Activated CD4-positive, alpha-beta T cell treated with anti-CD3 and anti-CD28 coated beads, Interleukin-10, Interleukin-2, amounts not matched to agents 100 ng/mL and 50 ng/mL, durations not matched to agents 16 hours and 8 hours (primary cell): ENCODE results near the gene GSE1.

ENCODE experiments used
- DNase-seq: peaks from one replicate; pipeline ENCODE4 v3.0.0-alpha.2; 2020

GSE1 gene

DNA sequence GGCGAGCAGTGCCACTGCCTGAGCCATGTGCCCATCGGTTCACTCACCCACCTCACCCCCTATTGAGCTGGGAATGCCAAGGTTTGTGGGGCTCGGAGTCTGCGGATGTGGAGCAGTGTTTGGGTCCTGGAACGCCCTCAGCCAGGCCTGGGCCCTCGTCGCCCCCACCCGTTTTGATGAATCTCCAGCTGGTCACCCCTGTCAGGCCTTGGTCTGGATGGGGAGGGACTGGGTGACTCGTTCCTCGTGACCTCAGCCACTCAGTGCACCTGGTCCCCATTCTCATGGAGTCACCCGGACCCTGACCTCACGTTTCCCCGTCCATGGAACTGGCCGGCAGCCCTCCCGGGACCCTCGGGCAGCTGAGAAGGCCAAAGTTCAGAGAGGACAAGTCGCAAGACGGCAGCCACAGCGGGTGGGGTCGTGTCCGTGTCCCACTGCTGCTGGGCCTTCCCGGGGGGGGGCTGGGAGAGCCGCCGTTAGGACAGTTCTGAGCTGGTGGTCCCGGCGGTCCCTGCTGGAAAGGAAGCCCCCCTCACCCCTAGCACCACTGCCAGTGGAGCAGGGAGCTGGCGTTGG lies 23.2 kb downstream of the GSE1 start:
- DNase-seq: no peak

DNA sequence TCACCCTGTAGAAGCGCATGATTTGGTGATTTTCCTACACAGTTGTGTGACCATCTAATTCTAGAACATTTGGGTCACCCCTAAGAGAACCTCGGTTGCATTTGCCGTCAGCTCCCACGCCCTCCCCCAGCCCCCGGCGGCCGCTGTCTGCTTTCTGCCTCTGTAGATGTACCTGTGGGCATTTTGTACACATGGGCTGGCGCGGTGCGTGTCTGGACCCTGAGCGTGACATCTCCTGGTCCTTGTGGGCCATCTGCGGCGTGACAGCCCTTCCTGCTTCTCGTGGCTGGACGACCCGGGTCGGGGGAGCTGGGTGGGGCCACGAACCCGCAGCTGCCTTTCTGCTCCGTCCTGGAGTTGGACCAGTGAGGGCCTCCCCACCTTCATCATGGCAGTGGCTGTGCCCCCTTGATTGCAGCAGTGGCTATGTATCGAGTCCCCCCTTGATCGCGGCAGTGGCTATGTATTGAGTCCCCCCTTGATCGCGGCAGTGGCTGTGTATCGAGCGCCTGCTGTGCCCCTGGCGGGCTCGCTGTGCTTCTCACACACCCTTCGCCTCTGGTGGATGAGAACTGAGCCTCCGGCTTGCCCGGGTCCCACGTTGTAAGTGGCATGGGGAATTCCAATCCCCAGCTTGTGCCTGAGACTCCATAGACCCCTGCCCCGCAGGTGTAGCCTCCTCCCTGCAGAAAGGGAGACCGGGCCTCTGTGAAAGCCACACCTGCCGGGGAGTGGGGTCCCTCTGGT lies 24.1 kb downstream of the GSE1 start:
- no peak for DNase-seq

- DNase-seq: no peak
These were observed 24.9 kb downstream of the GSE1 start for GRCh38 chr16:85637808-85638647.

DNA sequence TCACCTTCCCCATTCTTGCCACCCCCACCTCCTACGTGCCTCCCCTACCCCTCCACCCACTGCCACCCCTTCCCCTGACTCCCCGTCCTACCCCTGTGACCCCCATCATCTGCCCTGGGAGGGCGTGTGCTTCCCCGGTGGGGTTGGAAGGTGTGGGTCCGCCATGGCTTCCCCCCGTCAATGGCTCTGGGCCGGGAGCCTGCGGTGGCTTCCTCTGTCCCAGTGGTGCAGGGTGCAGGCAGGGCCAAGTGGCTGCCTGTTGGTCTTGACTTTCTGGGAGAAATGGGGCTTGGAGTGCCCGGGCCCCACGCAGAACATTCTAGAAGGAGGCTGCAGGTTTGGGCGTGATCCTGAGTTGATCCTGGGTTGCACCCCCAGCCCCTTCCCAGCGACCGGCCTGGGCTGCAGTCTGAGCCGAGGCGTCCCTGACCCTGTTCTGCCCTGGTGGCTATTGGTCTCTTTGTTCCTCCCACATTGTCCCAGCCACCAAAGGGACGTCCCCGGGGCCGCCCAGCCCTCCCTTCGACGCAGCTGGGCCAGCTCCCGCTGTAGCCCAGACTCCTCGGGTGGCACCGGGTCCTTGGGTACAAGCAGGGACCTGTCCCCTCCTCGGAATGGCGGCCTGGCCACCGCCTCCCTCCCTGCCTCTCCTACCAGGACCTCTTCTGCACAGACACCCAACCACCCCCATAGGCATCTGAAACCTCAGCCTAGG lies 25.7 kb downstream of the GSE1 start:
- DNase-seq: no peak

DNA sequence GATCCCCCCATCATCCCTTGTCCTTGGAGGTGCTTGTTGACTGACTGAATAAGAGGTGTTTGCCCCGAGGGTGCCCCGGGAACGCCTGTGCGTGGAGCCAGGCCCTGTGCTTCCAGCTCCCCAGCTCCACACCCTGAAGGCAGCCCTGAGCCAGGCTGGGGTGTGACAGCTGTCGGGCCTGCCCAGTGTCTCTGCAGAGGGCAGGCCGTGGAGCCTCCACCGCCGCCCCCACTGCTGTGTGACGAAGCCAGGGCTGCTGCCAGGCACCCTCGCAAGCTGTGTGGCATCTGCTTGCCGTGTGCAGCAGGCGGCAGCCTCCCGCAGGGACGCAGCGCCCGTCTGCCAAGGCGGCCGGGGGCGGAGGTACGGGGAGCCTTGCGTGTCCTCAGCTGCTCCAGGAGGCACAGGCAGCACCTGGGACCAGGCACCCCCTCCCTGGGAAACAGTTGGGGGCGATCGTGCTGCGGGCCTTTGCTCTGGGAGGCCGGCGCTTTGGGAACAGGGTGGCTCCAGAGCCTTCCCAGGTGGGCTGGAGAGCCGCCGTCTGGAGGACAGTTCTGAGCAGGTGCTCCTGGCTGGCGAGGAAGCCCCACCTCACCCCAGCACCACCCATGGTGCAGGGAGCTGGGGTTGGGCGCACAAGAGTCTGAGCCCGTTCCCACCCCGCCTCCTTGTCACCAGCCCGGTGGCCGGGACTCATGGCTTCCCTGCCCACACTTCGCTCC lies 26.6 kb downstream of the GSE1 start:
- no peak for DNase-seq

DNA sequence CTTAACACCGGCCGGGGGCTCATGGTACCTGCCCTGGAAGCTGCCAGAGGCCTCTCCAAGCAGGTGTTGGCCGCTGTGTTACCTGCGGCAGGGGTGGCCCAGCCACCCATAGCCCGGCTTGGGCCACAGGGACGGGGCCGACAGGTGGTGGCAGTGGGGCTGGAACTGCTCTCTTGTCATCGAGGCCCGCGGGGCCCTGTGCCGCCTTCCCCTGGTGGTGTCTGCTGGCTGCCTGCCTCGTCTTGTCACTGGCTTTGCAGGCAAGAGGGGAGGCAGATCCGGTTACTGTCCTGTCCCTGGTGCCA lies 27.1 kb downstream of the GSE1 start:
- DNase-seq: no peak

DNA sequence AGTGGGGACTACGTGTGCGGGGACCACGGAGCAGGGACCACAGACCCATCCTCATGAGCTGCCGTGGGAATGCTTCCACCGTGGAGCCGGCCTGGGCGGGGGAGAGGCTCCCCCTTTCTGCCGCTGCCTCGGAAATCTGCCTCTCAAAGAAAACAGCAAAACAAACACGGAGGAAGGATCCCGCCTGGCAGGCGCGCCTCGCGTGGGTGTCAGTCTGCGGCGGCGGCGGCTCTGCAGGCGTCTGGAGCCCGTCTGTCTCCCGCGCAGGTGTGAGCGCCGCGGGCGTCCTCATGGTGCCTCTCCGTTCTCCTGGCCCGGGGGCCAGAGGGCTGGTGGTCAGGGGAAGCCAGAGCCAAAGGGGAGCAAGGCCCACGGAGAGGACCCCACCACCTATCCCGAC lies 27.5 kb downstream of the GSE1 start:
- DNase-seq: no peak

DNA sequence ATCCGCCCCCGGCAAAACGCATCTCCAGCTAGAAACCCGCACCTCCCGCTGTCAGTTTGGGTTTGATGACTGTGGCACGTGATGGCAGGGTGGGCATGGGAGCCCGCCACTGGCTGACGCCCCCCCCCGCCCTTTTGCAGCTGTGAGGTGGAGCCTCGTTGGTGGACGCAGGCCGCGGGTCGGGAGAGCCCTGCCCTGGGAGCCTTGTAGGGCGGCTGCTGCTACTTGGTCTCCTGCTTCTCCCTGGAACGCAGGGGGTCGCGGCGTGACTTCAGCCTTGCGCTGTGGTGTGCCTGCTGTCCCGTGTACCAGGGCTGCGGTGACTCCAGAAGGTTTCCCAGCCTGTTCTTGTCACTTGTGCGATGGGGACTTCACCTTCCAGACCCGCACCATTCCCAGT lies 28.2 kb downstream of the GSE1 start:
- no peak for DNase-seq

GRCh38 chr16:85641776-85642176 lies 28.7 kb downstream of the GSE1 start:
- no peak for DNase-seq

DNA sequence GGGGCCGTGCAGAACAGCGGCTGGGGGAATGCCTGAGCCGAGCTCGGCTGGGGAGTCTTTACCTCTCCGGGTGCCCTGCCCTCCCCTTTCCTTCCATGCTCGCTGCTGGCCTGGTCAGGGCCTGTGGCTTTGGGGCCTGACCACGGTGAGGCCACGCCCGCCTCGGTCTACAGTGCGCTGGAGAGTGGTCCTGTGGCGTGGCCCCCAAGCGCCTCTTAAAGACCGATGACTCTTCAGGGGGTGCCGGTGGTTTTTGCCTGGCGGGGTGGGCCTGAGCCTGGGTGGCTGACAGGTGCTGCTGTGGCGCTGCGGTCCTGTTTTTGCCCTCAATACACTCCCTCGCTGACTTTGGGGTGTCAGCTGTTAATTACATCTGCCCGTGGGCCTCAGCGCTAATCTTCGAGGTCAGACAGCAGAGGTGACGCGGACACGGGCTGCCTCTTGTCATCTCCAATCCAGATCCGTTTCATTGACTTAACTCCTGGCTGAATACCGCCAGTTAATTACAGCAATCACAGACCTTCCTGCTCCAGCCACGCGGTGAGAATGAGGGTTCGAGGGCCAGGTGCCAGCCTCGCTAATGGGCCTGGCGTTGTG lies 29.7 kb downstream of the GSE1 start:
- no peak for DNase-seq

GRCh38 chr16:85643631-85644030 lies 30.5 kb downstream of the GSE1 start:
- DNase-seq: no peak

DNA sequence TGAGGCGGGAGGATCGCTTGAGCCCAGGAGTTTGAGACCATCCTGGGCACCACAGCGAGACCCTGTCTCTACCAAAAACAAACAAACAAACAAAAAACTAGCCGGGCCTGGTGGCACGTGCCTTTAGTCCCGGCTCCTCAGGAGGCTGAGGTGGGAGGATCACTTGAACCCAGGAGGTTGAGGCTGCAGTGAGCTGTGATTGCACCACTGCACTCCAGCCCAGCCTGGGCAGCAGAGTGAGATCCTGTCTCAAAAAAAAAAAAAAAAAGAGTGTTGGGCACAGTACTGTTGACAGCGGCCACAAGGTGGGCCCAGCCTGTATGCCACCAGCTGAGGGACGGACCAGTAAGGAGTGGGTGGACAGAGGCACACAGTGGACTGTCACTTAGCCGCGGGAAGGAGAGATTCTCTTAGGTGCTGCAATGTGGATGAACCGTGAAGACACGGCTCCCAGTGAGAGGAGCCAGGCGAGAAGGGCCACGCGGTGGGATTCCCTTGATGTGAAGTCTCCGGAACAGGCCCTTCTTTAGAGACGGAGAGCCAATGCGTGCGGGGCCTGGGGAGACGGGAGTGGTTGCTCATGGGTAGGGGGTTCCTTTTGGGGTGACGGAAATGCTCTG lies 31.1 kb downstream of the GSE1 start:
- DNase-seq: no peak

- DNase-seq: no peak
These were observed 32.0 kb downstream of the GSE1 start for GRCh38 chr16:85645021-85645589.

DNA sequence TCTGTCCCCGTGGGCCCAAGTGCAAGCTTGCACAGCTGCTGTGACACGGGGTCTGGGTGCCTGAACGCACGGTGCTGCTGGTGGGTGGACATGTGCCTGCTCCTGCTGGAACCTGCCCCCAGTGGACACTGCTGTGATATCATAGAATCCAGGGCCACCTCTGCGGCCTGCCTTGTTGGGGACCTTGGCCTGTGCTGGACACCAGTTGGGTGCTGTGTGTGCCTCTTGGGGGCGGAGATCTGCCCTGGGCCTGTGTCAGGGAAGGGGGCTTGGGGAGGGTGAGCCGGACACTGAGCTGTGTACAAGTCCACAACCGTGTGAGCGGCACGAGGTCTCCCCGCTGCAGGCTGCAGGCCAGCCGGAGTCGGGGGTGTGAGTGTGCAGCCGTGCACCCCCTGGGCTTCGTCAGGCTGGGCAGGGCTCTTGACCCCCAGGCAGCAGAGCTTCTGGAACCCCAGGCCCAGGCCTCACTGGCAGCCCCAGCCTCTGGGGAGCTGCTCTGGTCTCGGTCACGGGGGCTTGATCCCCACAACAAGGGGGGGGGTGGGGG lies 33.3 kb downstream of the GSE1 start:
- no peak for DNase-seq

GRCh38 chr16:85646976-85647375 lies 33.9 kb downstream of the GSE1 start:
- DNase-seq: no peak

GRCh38 chr16:85648070-85648714 lies 35.1 kb downstream of the GSE1 start:
- DNase-seq: no peak

DNA sequence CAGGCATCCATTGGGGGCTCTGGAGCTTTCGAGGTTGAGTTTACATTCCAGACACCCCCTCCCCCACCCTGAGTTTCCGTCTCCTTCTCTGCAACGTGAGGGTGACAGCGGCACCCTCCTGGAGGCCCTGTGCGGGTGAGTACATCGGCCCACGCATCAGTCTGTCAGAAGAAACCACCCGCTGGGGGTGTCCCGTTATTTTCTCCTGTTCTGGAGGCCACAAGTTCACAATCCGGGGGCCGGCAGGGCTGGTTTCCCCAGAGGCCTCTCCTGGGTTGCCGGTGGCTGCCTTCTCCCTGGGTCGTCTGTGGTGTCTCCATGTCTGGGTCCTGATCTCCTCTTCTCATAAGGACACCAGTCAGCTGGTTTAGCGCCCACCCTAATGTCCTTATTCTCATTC lies 35.7 kb downstream of the GSE1 start:
- no peak for DNase-seq

DNA sequence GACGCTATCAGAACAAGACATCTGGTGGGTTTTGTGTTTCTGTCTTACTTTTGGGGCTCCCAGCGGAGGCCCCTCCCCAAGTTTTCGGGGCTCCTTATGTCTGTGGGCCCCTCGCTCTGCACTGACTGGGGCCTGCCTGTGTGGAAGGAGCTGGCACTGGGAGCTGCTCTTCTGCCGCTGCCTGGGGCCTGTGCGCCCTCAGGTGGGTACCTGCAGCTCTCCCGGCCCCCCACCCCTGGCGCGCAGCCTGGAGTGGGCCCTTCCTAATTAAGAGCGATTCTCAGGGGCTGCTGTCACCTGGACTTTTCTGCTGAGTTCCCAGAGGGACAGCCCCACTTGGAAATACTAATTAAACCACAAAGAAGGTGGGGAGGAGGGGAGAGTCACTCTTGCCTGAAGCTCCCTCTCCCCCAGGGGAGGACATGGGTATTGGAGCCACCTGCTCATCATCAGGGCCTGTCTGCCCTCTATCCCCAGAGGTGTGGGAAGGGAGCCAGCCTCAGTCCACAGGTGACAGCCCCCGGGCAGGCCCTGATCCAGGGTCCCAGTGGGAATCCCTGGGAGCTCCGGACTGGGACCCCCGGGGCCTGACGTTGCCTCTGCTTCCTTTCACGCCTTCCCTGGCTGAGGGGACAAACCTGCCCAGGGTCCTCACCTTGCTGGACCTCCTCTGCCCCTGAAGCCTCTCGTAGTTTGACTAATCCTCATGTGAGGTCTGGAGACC lies 36.5 kb downstream of the GSE1 start:
- no peak for DNase-seq

- DNase-seq: no peak
These were observed 37.2 kb downstream of the GSE1 start for GRCh38 chr16:85650135-85650843.
